HG03135 (cell line): ENCODE results near the gene SPDYE6.
A peak's percentile ranks its signal among the peaks of the same experiment; 100 is the strongest.
"Not testable (repeated sequence)": the region's sequence is repeated elsewhere in the genome, so short reads cannot be mapped to it uniquely, and the experiment has no call there.

Experiments
- ATAC-seq: cut with Tn5 transposase; IDR thresholded peaks from one replicate; pipeline ENCODE4 v1.9.1; 2021; ENCODE audit warnings: mild to moderate bottlenecking, moderate library complexity; ENCODE audit not compliant: unreplicated experiment

Gene SPDYE6

GRCh38 chr7:102364394-102364886 lies 8.2 kb upstream of the SPDYE6 start:
- not testable (repeated sequence) for ATAC-seq

GRCh38 chr7:102363549-102364393 lies 7.5 kb upstream of the SPDYE6 start:
- ATAC-seq = peak; percentile 99

GRCh38 chr7:102346983-102347382 lies 9.3 kb downstream of the SPDYE6 start:
- ATAC-seq = not testable (repeated sequence)

GRCh38 chr7:102340599-102341368 lies 15.5 kb downstream of the SPDYE6 start:
- not testable (repeated sequence) for ATAC-seq

- ATAC-seq = not testable (repeated sequence)
These were observed 18.8 kb downstream of the SPDYE6 start for GRCh38 chr7:102337420-102337819.

- ATAC-seq = not testable (repeated sequence)
These were observed 19.2 kb downstream of the SPDYE6 start for GRCh38 chr7:102337002-102337401.

- not testable (repeated sequence) for ATAC-seq
These were observed 20.7 kb downstream of the SPDYE6 start for GRCh38 chr7:102335574-102335973.

GRCh38 chr7:102330666-102331460 lies 25.4 kb downstream of the SPDYE6 start:
- ATAC-seq = not testable (repeated sequence)

- ATAC-seq = not testable (repeated sequence)
These were observed 26.9 kb downstream of the SPDYE6 start for GRCh38 chr7:102329366-102329765.

- not testable (repeated sequence) for ATAC-seq
These were observed 27.4 kb downstream of the SPDYE6 start for GRCh38 chr7:102328863-102329262.

GRCh38 chr7:102327183-102327582 lies 29.1 kb downstream of the SPDYE6 start:
- not testable (repeated sequence) for ATAC-seq

GRCh38 chr7:102326157-102326889 lies 29.9 kb downstream of the SPDYE6 start:
- no peak for ATAC-seq

- not testable (repeated sequence) for ATAC-seq
These were observed 31.1 kb downstream of the SPDYE6 start for GRCh38 chr7:102325106-102325505.

GRCh38 chr7:102323914-102324195 lies 32.4 kb downstream of the SPDYE6 start:
- no peak for ATAC-seq

- ATAC-seq = no peak
These were observed 34.0 kb downstream of the SPDYE6 start for GRCh38 chr7:102322202-102322715.

GRCh38 chr7:102321351-102322201 lies 34.7 kb downstream of the SPDYE6 start:
- no peak for ATAC-seq

GRCh38 chr7:102320601-102321350 lies 35.5 kb downstream of the SPDYE6 start:
- no peak for ATAC-seq

GRCh38 chr7:102320181-102320580 lies 36.1 kb downstream of the SPDYE6 start:
- no peak for ATAC-seq
